ENCODE results near the gene INPP1.

The INPP1 gene

GRCh38 chr2:190318931-190319554 lies 24.3 kb upstream of the INPP1 start:
- Histone ChIP-seq H3K4ac (ENCODE audit: low read depth in 1 of 2, low read length in 2 of 2) (no peak overlapping the region), H3K14ac (ENCODE audit: low read length in 2 of 2) (peak overlapping the region in 1 of 2 experiments; percentile 4), H4K8ac (ENCODE audit: low read length) (no peak overlapping the region), H4K91ac (ENCODE audit: low read length) (no peak overlapping the region), H2AFZ (ENCODE audit: low read depth, low read length) (no peak overlapping the region), H3K23ac (ENCODE audit: low read length in 2 of 2) (peak overlapping the region in 1 of 2 experiments; percentile 29), H2AK5ac (ENCODE audit: low read length, severe bottlenecking) (no peak overlapping the region), H2BK5ac (ENCODE audit: low read depth, low read length, poor library complexity, severe bottlenecking) (no peak overlapping the region), H3K27me3 (ENCODE audit: control insufficient read depth in 1 of 2, insufficient read depth in 1 of 2, low read length in 2 of 2) (no peaks in the 10 kb centered on the region), H3K4me1 (ENCODE audit: control insufficient read depth, insufficient read depth, low read depth, low read length) (peaks cover 8% of the 10 kb centered on the region), H3K36me3 (ENCODE audit: control insufficient read depth in 1 of 2, insufficient read depth in 2 of 2, low read depth in 1 of 2, low read length in 2 of 2) (no peaks in the 10 kb centered on the region), H3K27ac (ENCODE audit: low read length, poor library complexity, severe bottlenecking) (peak overlapping the region; percentile 78), H3K4me2 (ENCODE audit: low read length, poor library complexity, severe bottlenecking) (peak overlapping the region; percentile 95), H3K9me3 (ENCODE audit: control insufficient read depth, low read length) (no peaks in the 10 kb centered on the region), H3K4me3 (ENCODE audit: insufficient read depth in 1 of 2, low read depth in 1 of 2, low read length in 2 of 2) (peak overlapping the region; percentile 71 to 86), H2BK120ac (ENCODE audit: low read depth, low read length) (no peak overlapping the region), H3K18ac (ENCODE audit: low read depth in 1 of 2, low read length in 2 of 2) (peak overlapping the region; percentile 52 to 58), H3K79me1 (replicated peaks; ENCODE audit: low read length, poor library complexity, severe bottlenecking) (peaks cover 19% of the 10 kb centered on the region), H2BK15ac (ENCODE audit: low read depth, poor library complexity, severe bottlenecking) (no peak overlapping the region), H2BK12ac (ENCODE audit: low read length in 2 of 2) (no peak overlapping the region), H3K9ac (ENCODE audit: low read length) (peak overlapping the region; percentile 86)
- 9% methylated on average over 10 of the region's 12 CpGs for WGBS
- no peak for DNase-seq

- Histone ChIP-seq H2AFZ (ENCODE audit: low read depth, low read length) (peak within 1 kb of the TSS; percentile 77), H2BK12ac (ENCODE audit: low read length in 2 of 2) (no peak within 1 kb of the TSS), H3K36me3 (ENCODE audit: control insufficient read depth in 1 of 2, insufficient read depth in 2 of 2, low read depth in 1 of 2, low read length in 2 of 2) (no peaks in the 10 kb centered on the region), H2BK5ac (ENCODE audit: low read depth, low read length, poor library complexity, severe bottlenecking) (no peak within 1 kb of the TSS), H3K4ac (ENCODE audit: low read depth in 1 of 2, low read length in 2 of 2) (peak within 1 kb of the TSS in 1 of 2 experiments; percentile 91), H3K4me2 (ENCODE audit: low read length, poor library complexity, severe bottlenecking) (peak within 1 kb of the TSS; percentile 95), H3K9ac (ENCODE audit: low read length) (peak within 1 kb of the TSS; percentile 86), H3K23ac (ENCODE audit: low read length in 2 of 2) (peak within 1 kb of the TSS in 1 of 2 experiments; percentile 29), H3K14ac (ENCODE audit: low read length in 2 of 2) (peak within 1 kb of the TSS in 1 of 2 experiments; percentile 4), H3K4me1 (ENCODE audit: control insufficient read depth, insufficient read depth, low read depth, low read length) (peaks cover 8% of the 10 kb centered on the region), H2AK5ac (ENCODE audit: low read length, severe bottlenecking) (no peak within 1 kb of the TSS), H3K4me3 (ENCODE audit: insufficient read depth in 1 of 2, low read depth in 1 of 2, low read length in 2 of 2) (peak within 1 kb of the TSS; percentile 71 to 86), H3K79me1 (replicated peaks; ENCODE audit: low read length, poor library complexity, severe bottlenecking) (peaks cover 18% of the 10 kb centered on the region), H3K27ac (ENCODE audit: low read length, poor library complexity, severe bottlenecking) (peak within 1 kb of the TSS; percentile 78), H3K27me3 (ENCODE audit: control insufficient read depth in 1 of 2, insufficient read depth in 1 of 2, low read length in 2 of 2) (no peaks in the 10 kb centered on the region), H4K91ac (ENCODE audit: low read length) (no peak within 1 kb of the TSS), H2BK120ac (ENCODE audit: low read depth, low read length) (no peak within 1 kb of the TSS), H2BK15ac (ENCODE audit: low read depth, poor library complexity, severe bottlenecking) (peak within 1 kb of the TSS; percentile 12), H3K9me3 (ENCODE audit: control insufficient read depth, low read length) (no peaks in the 10 kb centered on the region), H4K8ac (ENCODE audit: low read length) (no peak within 1 kb of the TSS), H3K18ac (ENCODE audit: low read depth in 1 of 2, low read length in 2 of 2) (peak within 1 kb of the TSS; percentile 52 to 58)
- WGBS = under 1% methylated on average over 45 of the region's 50 CpGs
- DNase-seq = peak; percentile 99
Measured at GRCh38 chr2:190319555-190320498, 23.6 kb upstream of the INPP1 start, which contains the start of gene HIBCH. Gene HIBCH, minus strand, starts transcription at chr2:190319826. Its CDS starts 76 bp downstream, at chr2:190319750.

DNA sequence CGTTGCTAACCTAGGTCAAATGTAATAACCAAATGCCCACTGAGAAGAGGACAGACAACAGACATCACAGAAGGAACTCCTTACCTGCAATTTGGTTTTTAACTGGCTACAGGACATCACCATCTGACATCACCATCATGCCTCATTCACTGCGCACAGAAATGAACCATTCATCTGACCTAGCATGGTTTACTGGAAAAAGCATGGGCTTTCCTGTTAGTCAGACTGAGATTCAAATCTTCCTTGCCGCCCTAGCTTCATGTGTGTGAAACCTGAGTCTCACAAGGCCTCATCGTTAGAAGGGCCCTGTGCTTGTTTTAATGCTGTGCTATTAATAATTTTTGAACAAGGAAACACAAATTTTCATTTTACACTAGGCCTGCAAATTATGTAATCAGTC lies 22.7 kb upstream of the INPP1 start:
- no peak overlapping the region for H3K18ac ChIP-seq (ENCODE audit: low read depth in 1 of 2, low read length in 2 of 2)
- H2BK15ac ChIP-seq (ENCODE audit: low read depth, poor library complexity, severe bottlenecking) = peak overlapping the region; percentile 12
- peak overlapping the region; percentile 77 for H2AFZ ChIP-seq (ENCODE audit: low read depth, low read length)
- no peak overlapping the region for H2BK12ac ChIP-seq (ENCODE audit: low read length in 2 of 2)
- 96% methylated on average over 3 of the region's 4 CpGs for WGBS
- H4K91ac ChIP-seq (ENCODE audit: low read length) = no peak overlapping the region
- peaks cover 5% of the 10 kb centered on the region for H3K4me1 ChIP-seq (ENCODE audit: control insufficient read depth, insufficient read depth, low read depth, low read length)
- H3K79me1 ChIP-seq (replicated peaks; ENCODE audit: low read length, poor library complexity, severe bottlenecking) = peaks cover 18% of the 10 kb centered on the region
- H4K8ac ChIP-seq (ENCODE audit: low read length) = no peak overlapping the region
- H3K4ac ChIP-seq (ENCODE audit: low read depth in 1 of 2, low read length in 2 of 2) = peak overlapping the region in 1 of 2 experiments; percentile 91
- no peak overlapping the region for H3K27ac ChIP-seq (ENCODE audit: low read length, poor library complexity, severe bottlenecking)
- no peak overlapping the region for H3K4me3 ChIP-seq (ENCODE audit: insufficient read depth in 1 of 2, low read depth in 1 of 2, low read length in 2 of 2)
- H2BK5ac ChIP-seq (ENCODE audit: low read depth, low read length, poor library complexity, severe bottlenecking) = no peak overlapping the region
- H3K4me2 ChIP-seq (ENCODE audit: low read length, poor library complexity, severe bottlenecking) = peak overlapping the region; percentile 16
- no peak overlapping the region for H2BK120ac ChIP-seq (ENCODE audit: low read depth, low read length)
- H3K9me3 ChIP-seq (ENCODE audit: control insufficient read depth, low read length) = no peaks in the 10 kb centered on the region
- no peak overlapping the region for H3K23ac ChIP-seq (ENCODE audit: low read length in 2 of 2)
- H3K27me3 ChIP-seq (ENCODE audit: control insufficient read depth in 1 of 2, insufficient read depth in 1 of 2, low read length in 2 of 2) = no peaks in the 10 kb centered on the region
- H3K14ac ChIP-seq (ENCODE audit: low read length in 2 of 2) = no peak overlapping the region
- no peak overlapping the region for H2AK5ac ChIP-seq (ENCODE audit: low read length, severe bottlenecking)
- H3K36me3 ChIP-seq (ENCODE audit: control insufficient read depth in 1 of 2, insufficient read depth in 2 of 2, low read depth in 1 of 2, low read length in 2 of 2) = no peaks in the 10 kb centered on the region
- DNase-seq = no peak
- peak overlapping the region; percentile 86 for H3K9ac ChIP-seq (ENCODE audit: low read length)

DNA sequence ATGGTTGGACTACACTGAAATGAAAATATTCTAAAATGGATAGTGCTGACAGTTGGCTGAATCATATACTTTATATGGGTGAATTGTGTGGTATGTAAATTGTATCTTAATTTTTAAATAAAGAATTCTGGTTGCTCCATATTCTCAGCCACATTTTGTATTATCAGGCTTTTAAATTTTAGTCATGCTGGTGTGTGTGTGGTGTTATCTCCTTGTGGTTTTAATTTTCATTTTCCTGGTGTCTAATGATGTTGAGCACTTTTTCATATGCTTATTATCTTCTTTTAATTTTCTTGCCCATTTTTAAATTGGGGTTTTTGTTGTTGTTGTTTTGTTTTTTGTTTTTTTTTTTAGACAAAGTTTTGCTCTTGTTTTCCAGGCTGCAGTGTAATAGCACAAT lies 20.0 kb upstream of the INPP1 start:
- no peak overlapping the region for H3K23ac ChIP-seq (ENCODE audit: low read length in 2 of 2)

More for the DNA sequence above, 20.0 kb upstream of the INPP1 start:
- no peak overlapping the region for H4K91ac ChIP-seq (ENCODE audit: low read length)
- H3K14ac ChIP-seq (ENCODE audit: low read length in 2 of 2) = no peak overlapping the region
- H2AK5ac ChIP-seq (ENCODE audit: low read length, severe bottlenecking) = no peak overlapping the region
- no peak overlapping the region for H2BK5ac ChIP-seq (ENCODE audit: low read depth, low read length, poor library complexity, severe bottlenecking)
- no peak overlapping the region for H3K4me2 ChIP-seq (ENCODE audit: low read length, poor library complexity, severe bottlenecking)
- no peak overlapping the region for H2BK12ac ChIP-seq (ENCODE audit: low read length in 2 of 2)
- no peaks in the 10 kb centered on the region for H3K9me3 ChIP-seq (ENCODE audit: control insufficient read depth, low read length)
- H3K18ac ChIP-seq (ENCODE audit: low read depth in 1 of 2, low read length in 2 of 2) = no peak overlapping the region
- no peak for DNase-seq
- H2BK15ac ChIP-seq (ENCODE audit: low read depth, poor library complexity, severe bottlenecking) = no peak overlapping the region
- H3K27ac ChIP-seq (ENCODE audit: low read length, poor library complexity, severe bottlenecking) = no peak overlapping the region
- H3K79me1 ChIP-seq (replicated peaks; ENCODE audit: low read length, poor library complexity, severe bottlenecking) = peaks cover under 1% of the 10 kb centered on the region
- no peak overlapping the region for H4K8ac ChIP-seq (ENCODE audit: low read length)
- no peak overlapping the region for H3K4ac ChIP-seq (ENCODE audit: low read depth in 1 of 2, low read length in 2 of 2)
- peaks cover under 1% of the 10 kb centered on the region for H3K4me1 ChIP-seq (ENCODE audit: control insufficient read depth, insufficient read depth, low read depth, low read length)
- no peak overlapping the region for H3K4me3 ChIP-seq (ENCODE audit: insufficient read depth in 1 of 2, low read depth in 1 of 2, low read length in 2 of 2)
- no peak overlapping the region for H2AFZ ChIP-seq (ENCODE audit: low read depth, low read length)
- H2BK120ac ChIP-seq (ENCODE audit: low read depth, low read length) = no peak overlapping the region
- no peaks in the 10 kb centered on the region for H3K36me3 ChIP-seq (ENCODE audit: control insufficient read depth in 1 of 2, insufficient read depth in 2 of 2, low read depth in 1 of 2, low read length in 2 of 2)
- H3K27me3 ChIP-seq (ENCODE audit: control insufficient read depth in 1 of 2, insufficient read depth in 1 of 2, low read length in 2 of 2) = no peaks in the 10 kb centered on the region
- H3K9ac ChIP-seq (ENCODE audit: low read length) = no peak overlapping the region
